ENCODE results near the gene PDE4D.

DNA sequence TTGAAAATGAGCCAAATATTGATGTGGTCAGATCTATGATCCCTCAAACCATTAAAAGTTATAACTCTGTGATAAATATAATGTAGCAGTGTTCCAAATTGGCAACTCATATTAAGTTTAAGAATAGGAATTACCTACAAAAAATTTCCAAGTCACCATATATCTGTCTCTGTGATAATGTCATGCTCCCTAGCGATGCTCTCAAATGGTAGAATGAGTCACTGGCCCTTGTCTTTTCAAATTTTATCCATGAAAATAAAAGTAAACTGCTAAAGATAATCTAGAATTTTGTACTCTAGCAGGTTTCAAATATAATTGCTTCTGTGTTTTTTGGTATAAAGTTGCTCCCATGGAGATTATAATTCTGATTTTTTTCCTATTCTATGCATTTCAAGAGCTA, 277.1 kb downstream of the PDE4D start:
- TF ChIP-seq POLR2A (IDR thresholded peaks at IDR 0.05), result no peak
- TF ChIP-seq, protein P1, sequence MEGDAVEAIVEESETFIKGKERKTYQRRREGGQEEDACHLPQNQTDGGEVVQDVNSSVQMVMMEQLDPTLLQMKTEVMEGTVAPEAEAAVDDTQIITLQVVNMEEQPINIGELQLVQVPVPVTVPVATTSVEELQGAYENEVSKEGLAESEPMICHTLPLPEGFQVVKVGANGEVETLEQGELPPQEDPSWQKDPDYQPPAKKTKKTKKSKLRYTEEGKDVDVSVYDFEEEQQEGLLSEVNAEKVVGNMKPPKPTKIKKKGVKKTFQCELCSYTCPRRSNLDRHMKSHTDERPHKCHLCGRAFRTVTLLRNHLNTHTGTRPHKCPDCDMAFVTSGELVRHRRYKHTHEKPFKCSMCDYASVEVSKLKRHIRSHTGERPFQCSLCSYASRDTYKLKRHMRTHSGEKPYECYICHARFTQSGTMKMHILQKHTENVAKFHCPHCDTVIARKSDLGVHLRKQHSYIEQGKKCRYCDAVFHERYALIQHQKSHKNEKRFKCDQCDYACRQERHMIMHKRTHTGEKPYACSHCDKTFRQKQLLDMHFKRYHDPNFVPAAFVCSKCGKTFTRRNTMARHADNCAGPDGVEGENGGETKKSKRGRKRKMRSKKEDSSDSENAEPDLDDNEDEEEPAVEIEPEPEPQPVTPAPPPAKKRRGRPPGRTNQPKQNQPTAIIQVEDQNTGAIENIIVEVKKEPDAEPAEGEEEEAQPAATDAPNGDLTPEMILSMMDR (IDR thresholded peaks at IDR 0.05), result no peak

Measured in right lobe of liver (tissue), 4 donors.